A549 (cell line): ENCODE measurements around the gene ZNF644.

ENCODE experiments used
- EP300 ChIP-seq, 2 experiments: fragments of >200 bp; sonication (Bioruptor Twin); formaldehyde crosslinking; IDR thresholded peaks; 2 replicates in 1 of 2; 3 replicates in 1 of 2; pipeline ENCODE4 v1.6.1; 2016 to 2017
- RAD21 ChIP-seq, 2 experiments: fragments of >200 bp in 1 of 2; sonication (Bioruptor Twin) in 1 of 2; formaldehyde crosslinking in 1 of 2; IDR thresholded peaks in 1 of 2; conservative IDR thresholded peaks in 1 of 2; 2 replicates in 1 of 2; 3 replicates in 1 of 2; pipeline ENCODE4 v1.6.1; 2012 to 2018; ENCODE audit warnings: inconsistent platforms in 1 of 2
- TF ChIP-seq, protein P1 (sequence below): fragments of >200 bp; sonication (Bioruptor Twin); formaldehyde crosslinking; IDR thresholded peaks from 3 replicates; pipeline ENCODE4 v1.5.1; 2016

DNA sequence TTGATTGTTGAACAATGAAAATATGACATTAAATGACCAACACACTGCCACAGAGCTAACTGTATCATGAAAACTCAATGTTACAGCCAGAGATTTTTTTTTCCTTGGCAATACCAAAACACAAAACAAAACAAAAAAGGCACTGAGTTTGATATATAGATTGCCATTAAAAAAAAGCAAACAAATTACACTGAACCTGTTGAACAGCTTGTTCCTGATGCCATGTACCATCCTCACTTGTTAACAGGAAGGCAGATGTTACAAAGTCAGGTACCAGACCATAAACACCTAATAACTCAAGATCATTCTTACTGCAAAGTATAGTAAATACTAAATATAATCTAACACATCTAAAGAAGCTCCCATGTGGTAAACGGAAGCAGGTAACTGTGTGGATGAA is 75.2 kb downstream of the ZNF644 start:
- TF ChIP-seq RAD21 (conservative IDR thresholded peaks at IDR 0.05 in 1 of 2, IDR thresholded peaks at IDR 0.05 in 1 of 2) (no peak), EP300 (IDR thresholded peaks at IDR 0.05) (no peak)
- TF ChIP-seq, protein P1, sequence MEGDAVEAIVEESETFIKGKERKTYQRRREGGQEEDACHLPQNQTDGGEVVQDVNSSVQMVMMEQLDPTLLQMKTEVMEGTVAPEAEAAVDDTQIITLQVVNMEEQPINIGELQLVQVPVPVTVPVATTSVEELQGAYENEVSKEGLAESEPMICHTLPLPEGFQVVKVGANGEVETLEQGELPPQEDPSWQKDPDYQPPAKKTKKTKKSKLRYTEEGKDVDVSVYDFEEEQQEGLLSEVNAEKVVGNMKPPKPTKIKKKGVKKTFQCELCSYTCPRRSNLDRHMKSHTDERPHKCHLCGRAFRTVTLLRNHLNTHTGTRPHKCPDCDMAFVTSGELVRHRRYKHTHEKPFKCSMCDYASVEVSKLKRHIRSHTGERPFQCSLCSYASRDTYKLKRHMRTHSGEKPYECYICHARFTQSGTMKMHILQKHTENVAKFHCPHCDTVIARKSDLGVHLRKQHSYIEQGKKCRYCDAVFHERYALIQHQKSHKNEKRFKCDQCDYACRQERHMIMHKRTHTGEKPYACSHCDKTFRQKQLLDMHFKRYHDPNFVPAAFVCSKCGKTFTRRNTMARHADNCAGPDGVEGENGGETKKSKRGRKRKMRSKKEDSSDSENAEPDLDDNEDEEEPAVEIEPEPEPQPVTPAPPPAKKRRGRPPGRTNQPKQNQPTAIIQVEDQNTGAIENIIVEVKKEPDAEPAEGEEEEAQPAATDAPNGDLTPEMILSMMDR: no peak
